Thymus (tissue), 11 donors: ENCODE measurements around the gene CALN1. TPM values are rescaled to one million over a fixed set of nuclear protein-coding genes. Genes with fewer than 3 reads are reported as not detected.

Source experiments
- DNase-seq, 9 donors: peaks; one replicate each; pipeline ENCODE4 v3.0.0-alpha.2; 2013; ENCODE audit warnings: low spot score in 9 of 9, low read depth in 6 of 9, missing footprints in 1 of 9
- H3K27ac ChIP-seq, 2 donors: one replicate each; pipeline ENCODE4 v1.5.1; 2013; ENCODE audit warnings: control low read depth in 1 of 2, low read depth in 1 of 2, low read length in 1 of 2, mild to moderate bottlenecking in 1 of 2, moderate library complexity in 1 of 2
- H3K27me3 ChIP-seq, 2 donors: one replicate each; pipeline ENCODE4 v1.5.1; 2013; ENCODE audit warnings: low read length in 1 of 2; ENCODE audit not compliant: control insufficient read depth in 2 of 2, insufficient read depth in 1 of 2
- H3K36me3 ChIP-seq, 2 donors: one replicate each; pipeline ENCODE4 v1.5.1; 2013; ENCODE audit warnings: low read length in 1 of 2, mild to moderate bottlenecking in 1 of 2, moderate library complexity in 1 of 2; ENCODE audit not compliant: control insufficient read depth in 2 of 2, insufficient read depth in 2 of 2
- H3K4me1 ChIP-seq, 2 donors: one replicate each; pipeline ENCODE4 v1.5.1; 2013; ENCODE audit warnings: low read length in 2 of 2; ENCODE audit not compliant: control insufficient read depth in 2 of 2, insufficient read depth in 2 of 2
- H3K4me3 ChIP-seq, 2 donors: one replicate each; pipeline ENCODE4 v1.5.1; 2013; ENCODE audit warnings: low read length in 2 of 2, control low read depth in 1 of 2, mild to moderate bottlenecking in 1 of 2
- H3K9me3 ChIP-seq, 2 donors: one replicate each; pipeline ENCODE4 v1.5.1; 2013; ENCODE audit warnings: low read length in 1 of 2, mild to moderate bottlenecking in 1 of 2; ENCODE audit not compliant: control insufficient read depth in 2 of 2, insufficient read depth in 1 of 2
- WGBS: extraction: QIAGEN DNeasy Blood & Tissue Kit; methylation state at CpG from one replicate; pipeline ENCODE4 v1.1.7; 2013; 5-methylcytosine and 5-hydroxymethylcytosine counted together
- polyA plus RNA-seq: library from polyadenylated mRNA; stranded (reverse); fragments of 200-250 nt; gene quantifications from one replicate; pipeline ENCODE4 v1.2.3, GENCODE V29; 2013
- total RNA-seq: library from RNA; stranded (reverse); fragments of 120-200 nt; gene quantifications from one replicate; pipeline ENCODE4 v1.2.4, GENCODE V29; 2013
- donor health status: healthy.

CALN1 gene
- total and polyA plus RNA-seq, 2 donors = 9.0 to 36.8 TPM

- 96% methylated on average over 3 of the region's 3 CpGs for WGBS
- Histone ChIP-seq H3K27me3 (no peaks in the 10 kb centered on the region), H3K9me3 (peaks cover under 1 to 7% of the 10 kb centered on the region in 2 donors), H3K27ac (no peak overlapping the region), H3K4me1 (no peaks in the 10 kb centered on the region), H3K4me3 (no peak overlapping the region), H3K36me3 (peaks cover 9 to 22% of the 10 kb centered on the region in 2 donors)
- DNase-seq = no peak
These were observed 630.1 kb downstream of the CALN1 start for GRCh38 chr7:71782051-71782450.

- H3K27me3 ChIP-seq = no peaks in the 10 kb centered on the region
- no peak overlapping the region for H3K4me3 ChIP-seq
- H3K4me1 ChIP-seq = no peaks in the 10 kb centered on the region
- H3K36me3 ChIP-seq = peaks cover 0 to 6% of the 10 kb centered on the region in 2 donors
- H3K9me3 ChIP-seq = peaks cover 0 to 3% of the 10 kb centered on the region in 2 donors
- H3K27ac ChIP-seq = no peak overlapping the region
- no peak for DNase-seq
- WGBS = 92% methylated on average over 7 of the region's 7 CpGs
These were observed 631.9 kb downstream of the CALN1 start for GRCh38 chr7:71780282-71780681.

GRCh38 chr7:71777278-71777677 lies 634.9 kb downstream of the CALN1 start:
- 97% methylated on average over 8 of the region's 8 CpGs for WGBS
- no peak for DNase-seq
- H3K4me1 ChIP-seq = no peaks in the 10 kb centered on the region
- H3K27me3 ChIP-seq = no peaks in the 10 kb centered on the region
- no peak overlapping the region for H3K27ac ChIP-seq
- no peak overlapping the region for H3K4me3 ChIP-seq
- peaks cover 0 to 1% of the 10 kb centered on the region in 2 donors for H3K9me3 ChIP-seq
- no peaks in the 10 kb centered on the region for H3K36me3 ChIP-seq

GRCh38 chr7:71776726-71777125 lies 635.4 kb downstream of the CALN1 start:
- no peaks in the 10 kb centered on the region for H3K27me3 ChIP-seq
- no peak for DNase-seq
- no peaks in the 10 kb centered on the region for H3K9me3 ChIP-seq
- no peaks in the 10 kb centered on the region for H3K4me1 ChIP-seq
- no peak overlapping the region for H3K4me3 ChIP-seq
- WGBS = 95% methylated on average over 9 of the region's 9 CpGs
- no peaks in the 10 kb centered on the region for H3K36me3 ChIP-seq
- no peak overlapping the region for H3K27ac ChIP-seq

- WGBS = 90% methylated on average over 5 of the region's 5 CpGs
- H3K36me3 ChIP-seq = no peaks in the 10 kb centered on the region
- H3K9me3 ChIP-seq = no peaks in the 10 kb centered on the region
- DNase-seq = no peak
- no peak overlapping the region for H3K4me3 ChIP-seq
- no peaks in the 10 kb centered on the region for H3K4me1 ChIP-seq
- no peak overlapping the region for H3K27ac ChIP-seq
- H3K27me3 ChIP-seq = no peaks in the 10 kb centered on the region
These were observed 636.5 kb downstream of the CALN1 start for GRCh38 chr7:71775648-71776047.

GRCh38 chr7:71772779-71773178 lies 639.4 kb downstream of the CALN1 start:
- no peak overlapping the region for H3K27ac ChIP-seq
- no peak overlapping the region for H3K4me3 ChIP-seq
- H3K36me3 ChIP-seq = no peaks in the 10 kb centered on the region
- H3K9me3 ChIP-seq = no peaks in the 10 kb centered on the region
- H3K4me1 ChIP-seq = no peaks in the 10 kb centered on the region
- WGBS = 61% methylated on average over 3 of the region's 3 CpGs
- DNase-seq = no peak
- H3K27me3 ChIP-seq = no peaks in the 10 kb centered on the region

- DNase-seq = no peak
- H3K27me3 ChIP-seq = no peaks in the 10 kb centered on the region
- no peaks in the 10 kb centered on the region for H3K36me3 ChIP-seq
- no peak overlapping the region for H3K27ac ChIP-seq
- H3K4me3 ChIP-seq = no peak overlapping the region
- H3K9me3 ChIP-seq = peaks cover 0 to 3% of the 10 kb centered on the region in 2 donors
- 84% methylated on average over 11 of the region's 11 CpGs for WGBS
- H3K4me1 ChIP-seq = no peaks in the 10 kb centered on the region
These were observed 641.8 kb downstream of the CALN1 start for GRCh38 chr7:71770269-71770907.

- no peak overlapping the region for H3K27ac ChIP-seq
- 95% methylated on average over 4 of the region's 4 CpGs for WGBS
- H3K4me1 ChIP-seq = no peaks in the 10 kb centered on the region
- H3K36me3 ChIP-seq = no peaks in the 10 kb centered on the region
- DNase-seq = no peak
- peaks cover 0 to 3% of the 10 kb centered on the region in 2 donors for H3K9me3 ChIP-seq
- no peaks in the 10 kb centered on the region for H3K27me3 ChIP-seq
- no peak overlapping the region for H3K4me3 ChIP-seq
These were observed 642.8 kb downstream of the CALN1 start for GRCh38 chr7:71769326-71769725.

GRCh38 chr7:71768450-71768849 lies 643.7 kb downstream of the CALN1 start:
- H3K4me1 ChIP-seq = no peaks in the 10 kb centered on the region

More at GRCh38 chr7:71768450-71768849, 643.7 kb downstream of the CALN1 start:
- no peak for DNase-seq
- Histone ChIP-seq H3K27ac (no peak overlapping the region), H3K4me3 (no peak overlapping the region), H3K36me3 (no peaks in the 10 kb centered on the region), H3K9me3 (peaks cover 0 to 3% of the 10 kb centered on the region in 2 donors), H3K27me3 (no peaks in the 10 kb centered on the region)
- 47% methylated on average over 2 of the region's 2 CpGs for WGBS
